Ishikawa (cell line): Measurements from ENCODE around the gene HDGF.

Experiments used
- CEBPB ChIP-seq: IDR thresholded peaks from 2 replicates; pipeline ENCODE4 v1.6.1; 2012
- CREB1 ChIP-seq: IDR thresholded peaks from 2 replicates; pipeline ENCODE4 v1.6.1; 2012; ENCODE audit warnings: low read depth
- EGR1 ChIP-seq: IDR thresholded peaks from 2 replicates; pipeline ENCODE4 v1.6.1; 2012
- EP300 ChIP-seq: IDR thresholded peaks from 2 replicates; pipeline ENCODE4 v1.6.1; 2012; ENCODE audit warnings: borderline replicate concordance
- FOXM1 ChIP-seq: IDR thresholded peaks from 2 replicates; pipeline ENCODE4 v1.6.1; 2012; ENCODE audit warnings: low read depth, borderline replicate concordance
- NFIC ChIP-seq: IDR thresholded peaks from 2 replicates; pipeline ENCODE4 v1.6.1; 2012
- RAD21 ChIP-seq: IDR thresholded peaks from 2 replicates; pipeline ENCODE4 v1.6.1; 2012; ENCODE audit warnings: low read depth
- REST ChIP-seq: IDR thresholded peaks from 2 replicates; pipeline ENCODE4 v1.6.1; 2012; ENCODE audit warnings: low read depth, mild to moderate bottlenecking
- TAF1 ChIP-seq: IDR thresholded peaks from 2 replicates; pipeline ENCODE4 v1.6.1; 2012; ENCODE audit warnings: low read depth, mild to moderate bottlenecking
- TCF12 ChIP-seq: IDR thresholded peaks from 2 replicates; pipeline ENCODE4 v1.6.1; 2012; ENCODE audit warnings: low read depth
- TEAD4 ChIP-seq: IDR thresholded peaks from 2 replicates; pipeline ENCODE4 v1.6.1; 2012
- USF1 ChIP-seq: IDR thresholded peaks from 2 replicates; pipeline ENCODE4 v1.6.1; 2012
- YY1 ChIP-seq: IDR thresholded peaks from 2 replicates; pipeline ENCODE4 v1.6.1; 2012; ENCODE audit warnings: low read depth
- ZBTB7A ChIP-seq: IDR thresholded peaks from 2 replicates; pipeline ENCODE4 v1.6.1; 2012; ENCODE audit warnings: low read depth
- TF ChIP-seq, protein P1 (sequence below): IDR thresholded peaks from 2 replicates; pipeline ENCODE4 v1.6.1; 2012

HDGF gene

GRCh38 chr1:156777573-156777972 lies 26.1 kb upstream of the HDGF start:
- no peak for TF ChIP-seq TAF1
- TF ChIP-seq REST: no peak
- no peak for TF ChIP-seq USF1
- TF ChIP-seq ZBTB7A: no peak

GRCh38 chr1:156776942-156777341 lies 25.5 kb upstream of the HDGF start:
- TF ChIP-seq TAF1: no peak
- no peak for TF ChIP-seq RAD21
- no peak for TF ChIP-seq FOXM1
- no peak for TF ChIP-seq EGR1
- TF ChIP-seq CEBPB: no peak
- TF ChIP-seq TCF12: no peak
- no peak for TF ChIP-seq USF1
- TF ChIP-seq, protein P1, sequence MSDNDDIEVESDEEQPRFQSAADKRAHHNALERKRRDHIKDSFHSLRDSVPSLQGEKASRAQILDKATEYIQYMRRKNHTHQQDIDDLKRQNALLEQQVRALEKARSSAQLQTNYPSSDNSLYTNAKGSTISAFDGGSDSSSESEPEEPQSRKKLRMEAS: no peak
- TF ChIP-seq CREB1: no peak
- no peak for TF ChIP-seq YY1
- TF ChIP-seq NFIC: no peak
- TF ChIP-seq REST: no peak
- no peak for TF ChIP-seq TEAD4
- no peak for TF ChIP-seq ZBTB7A
- TF ChIP-seq EP300: no peak

- no peak for TF ChIP-seq FOXM1
- TF ChIP-seq CREB1: no peak
- no peak for TF ChIP-seq USF1
- TF ChIP-seq TCF12: no peak
- TF ChIP-seq REST: no peak
- TF ChIP-seq RAD21: no peak
- TF ChIP-seq EGR1: no peak
- no peak for TF ChIP-seq TAF1
Measured at GRCh38 chr1:156775799-156776198, 24.3 kb upstream of the HDGF start.

- no peak for TF ChIP-seq TEAD4
- no peak for TF ChIP-seq EGR1
- no peak for TF ChIP-seq EP300
- no peak for TF ChIP-seq CEBPB
- no peak for TF ChIP-seq USF1
- no peak for TF ChIP-seq CREB1
- no peak for TF ChIP-seq YY1
- no peak for TF ChIP-seq TCF12
- no peak for TF ChIP-seq NFIC
- TF ChIP-seq ZBTB7A: no peak
- no peak for TF ChIP-seq TAF1
- no peak for TF ChIP-seq REST
- TF ChIP-seq, protein P1: no peak
- no peak for TF ChIP-seq RAD21
- no peak for TF ChIP-seq FOXM1
Measured at GRCh38 chr1:156773607-156774006, 22.1 kb upstream of the HDGF start.
